Upper lobe of left lung (tissue), 6 donors: ENCODE measurements around the gene SLX4IP. TPM values are rescaled to one million over a fixed set of nuclear protein-coding genes. Genes with fewer than 3 reads are reported as not detected.
A peak's percentile ranks its signal among the peaks of the same experiment; 100 is the strongest.

Experiments used
- ATAC-seq, 2 donors: fragments of 200-7000 bp; cut with Tn5 transposase; one replicate each; pipeline ENCODE4 v1.9.1; 2022; ENCODE audit warnings: mild to moderate bottlenecking in 2 of 2, moderate library complexity in 2 of 2; ENCODE audit not compliant: low FRiP score in 2 of 2
- DNase-seq, 2 donors: peaks; one replicate each; pipeline ENCODE4 v3.0.0-alpha.2; 2019 to 2020
- H3K27ac ChIP-seq, 4 donors: fragments of 200-600 bp; sonication (generic); one replicate each; pipeline ENCODE4 v1.5.1; 2016 to 2019
- H3K27me3 ChIP-seq, 4 donors: fragments of 200-600 bp; sonication (generic); one replicate each; pipeline ENCODE4 v1.5.1; 2017 to 2019
- H3K36me3 ChIP-seq, 4 donors: fragments of 200-600 bp; sonication (generic); one replicate each; pipeline ENCODE4 v1.5.1; 2016 to 2019
- H3K4me1 ChIP-seq, 4 donors: fragments of 200-600 bp; sonication (generic); one replicate each; pipeline ENCODE4 v1.5.1; 2018 to 2019
- H3K4me3 ChIP-seq, 4 donors: fragments of 200-600 bp; sonication (generic); one replicate each; pipeline ENCODE4 v1.5.1; 2017 to 2019; ENCODE audit warnings: mild to moderate bottlenecking in 2 of 4, moderate library complexity in 1 of 4
- H3K9me3 ChIP-seq, 4 donors: fragments of 200-600 bp; sonication (generic); one replicate each; pipeline ENCODE4 v1.5.1; 2018 to 2019
- EP300 ChIP-seq, 4 donors: sonication (generic); formaldehyde crosslinking; IDR thresholded peaks; one replicate each; pipeline ENCODE4 v1.5.1; 2017; ENCODE audit warnings: antibody characterized with exemption in 4 of 4, control low read depth in 2 of 4
- POLR2A ChIP-seq, 4 donors: fragments of 450-650 bp; IDR thresholded peaks; one replicate each; pipeline ENCODE4 v1.5.1; 2016 to 2017; ENCODE audit warnings: antibody characterized with exemption in 4 of 4, mild to moderate bottlenecking in 2 of 4
- POLR2AphosphoS5 ChIP-seq, 2 donors: sonication (generic); formaldehyde crosslinking; IDR thresholded peaks; one replicate each; pipeline ENCODE4 v1.5.1; 2017; ENCODE audit warnings: antibody characterized with exemption in 2 of 2
- WGBS, 2 donors: methylation state at CpG; one replicate each; pipeline ENCODE4 v1.1.5; 2017 to 2018; 5-methylcytosine and 5-hydroxymethylcytosine counted together
- total RNA-seq, 6 donors: library from RNA; depleted of rRNA in 4 of 6; stranded (reverse); fragments of >200 nt in 4 of 6; gene quantifications; one replicate each; pipeline versions ENCODE4 v1.1.0 to v1.2.1, GENCODE V29; 2016 to 2021
- TF ChIP-seq, protein P1 (sequence below), 6 experiments: fragments of 450-650 bp in 4 of 6; fragments of 200-600 bp in 2 of 6; sonication (generic) in 2 of 6; IDR thresholded peaks; one replicate each; pipeline ENCODE4 v1.5.1; 2016 to 2019; ENCODE audit warnings: antibody characterized with exemption in 6 of 6
- donor health status: DM: no; HTN: no; CAD: no; lungs with moderate emphysema.
- donor health status: DM: no; HTN: yes; CAD: no; lungs with severe emphysema.

Gene SLX4IP
- total RNA-seq, 6 donors from 2014 or later = 3.2 to 6.0 (median 4.5) TPM

DNA sequence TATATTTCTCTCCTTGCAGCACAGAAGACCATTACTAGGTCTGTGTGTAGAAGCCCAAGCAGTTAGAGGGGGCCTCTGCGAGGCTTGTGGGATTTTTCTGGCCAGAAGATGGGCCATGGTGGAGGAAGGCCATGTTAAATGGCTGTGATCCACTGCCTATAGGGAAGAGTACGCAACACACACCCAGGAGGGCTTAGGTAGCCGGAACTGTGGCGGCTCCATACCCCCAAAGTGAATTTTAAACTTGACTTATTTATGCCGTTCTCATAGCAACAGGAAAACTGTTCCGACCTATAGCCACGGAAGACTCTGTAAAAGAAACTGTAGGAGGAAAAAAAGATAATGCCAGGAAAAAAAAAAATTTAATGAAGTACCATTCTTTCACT, 69.5 kb downstream of the SLX4IP start:
- H3K27ac ChIP-seq = peak overlapping the region; percentile 67 to 81 (median 72)
- TF ChIP-seq, protein P1, sequence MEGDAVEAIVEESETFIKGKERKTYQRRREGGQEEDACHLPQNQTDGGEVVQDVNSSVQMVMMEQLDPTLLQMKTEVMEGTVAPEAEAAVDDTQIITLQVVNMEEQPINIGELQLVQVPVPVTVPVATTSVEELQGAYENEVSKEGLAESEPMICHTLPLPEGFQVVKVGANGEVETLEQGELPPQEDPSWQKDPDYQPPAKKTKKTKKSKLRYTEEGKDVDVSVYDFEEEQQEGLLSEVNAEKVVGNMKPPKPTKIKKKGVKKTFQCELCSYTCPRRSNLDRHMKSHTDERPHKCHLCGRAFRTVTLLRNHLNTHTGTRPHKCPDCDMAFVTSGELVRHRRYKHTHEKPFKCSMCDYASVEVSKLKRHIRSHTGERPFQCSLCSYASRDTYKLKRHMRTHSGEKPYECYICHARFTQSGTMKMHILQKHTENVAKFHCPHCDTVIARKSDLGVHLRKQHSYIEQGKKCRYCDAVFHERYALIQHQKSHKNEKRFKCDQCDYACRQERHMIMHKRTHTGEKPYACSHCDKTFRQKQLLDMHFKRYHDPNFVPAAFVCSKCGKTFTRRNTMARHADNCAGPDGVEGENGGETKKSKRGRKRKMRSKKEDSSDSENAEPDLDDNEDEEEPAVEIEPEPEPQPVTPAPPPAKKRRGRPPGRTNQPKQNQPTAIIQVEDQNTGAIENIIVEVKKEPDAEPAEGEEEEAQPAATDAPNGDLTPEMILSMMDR (IDR thresholded peaks at IDR 0.05) = no peak
- H3K4me3 ChIP-seq = no peak overlapping the region
- H3K36me3 ChIP-seq = no peaks in the 10 kb centered on the region
- ATAC-seq (no peak), DNase-seq (no peak)
- H3K27me3 ChIP-seq = no peaks in the 10 kb centered on the region
- peaks cover 28 to 61% (median 41%) of the 10 kb centered on the region in 4 donors for H3K4me1 ChIP-seq
- H3K9me3 ChIP-seq = no peaks in the 10 kb centered on the region
- WGBS, 2 donors = 73 to 78% methylated on average over 7 of the region's 7 CpGs

DNA sequence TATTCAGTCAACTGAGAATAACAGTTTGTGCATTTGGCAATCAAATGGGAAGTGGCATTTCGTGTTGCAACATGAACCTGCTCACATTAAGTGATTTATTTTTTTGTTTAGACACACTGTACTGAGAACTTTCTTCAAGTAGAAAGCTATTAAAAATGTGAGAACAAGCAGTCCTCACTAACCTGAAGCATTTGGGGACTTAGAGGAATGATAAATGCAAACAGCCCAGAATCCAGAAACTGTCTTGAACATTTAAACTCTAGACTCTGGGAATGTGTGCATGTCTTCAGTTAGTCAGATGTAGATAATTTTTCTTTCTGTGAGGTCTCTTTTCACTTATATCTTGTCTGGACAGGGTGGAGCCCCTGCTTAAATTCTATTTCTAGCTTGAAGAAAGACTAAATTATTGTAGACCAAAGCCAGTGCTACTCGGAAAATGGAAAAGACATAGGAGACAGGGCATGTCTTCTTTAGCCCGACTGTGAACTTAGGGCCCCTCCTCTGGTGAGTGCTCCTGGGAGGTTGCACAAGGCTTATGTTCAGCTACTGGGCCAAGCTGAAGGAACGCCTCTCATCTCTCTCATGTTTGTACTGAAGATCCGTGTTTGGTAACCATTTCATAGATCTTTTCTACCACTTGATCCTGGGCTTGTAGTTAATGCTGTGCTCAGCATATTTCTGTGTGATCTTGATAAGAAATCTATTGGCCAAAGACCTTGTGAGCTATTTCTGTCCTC, 70.1 kb downstream of the SLX4IP start:
- 35 to 36% methylated on average over 5 of the region's 5 CpGs for WGBS, 2 donors

DNA sequence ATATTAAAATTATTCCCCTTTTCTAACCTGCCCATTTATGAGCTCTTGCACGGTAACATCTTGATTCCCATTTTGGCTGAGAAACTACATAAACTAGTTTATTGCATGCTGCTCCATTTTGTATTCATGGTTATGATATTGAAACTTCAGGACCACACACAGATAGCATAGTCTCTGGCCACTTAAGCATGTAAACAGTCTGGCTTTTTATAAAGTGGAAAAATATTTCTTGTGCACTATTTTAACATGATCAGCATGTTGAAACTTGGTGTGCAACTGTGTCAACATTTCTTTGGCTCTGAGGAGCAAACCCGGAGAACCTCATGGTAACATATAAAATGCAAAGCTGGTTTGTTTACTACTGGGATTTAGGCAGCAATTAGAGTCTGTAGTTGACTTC, 70.7 kb downstream of the SLX4IP start:
- ATAC-seq (no peak), DNase-seq (no peak)
- WGBS, 2 donors = 55 to 69% methylated on average over 2 of the region's 2 CpGs
- TF ChIP-seq, protein P1 (IDR thresholded peaks at IDR 0.05) = no peak
- no peak for TF ChIP-seq POLR2AphosphoS5 (IDR thresholded peaks at IDR 0.05)
- no peak for TF ChIP-seq EP300 (IDR thresholded peaks at IDR 0.05)
- TF ChIP-seq POLR2A (IDR thresholded peaks at IDR 0.05) = no peak
- Histone ChIP-seq H3K27me3 (no peaks in the 10 kb centered on the region), H3K4me1 (peaks cover 30 to 60% (median 41%) of the 10 kb centered on the region in 4 donors), H3K36me3 (no peaks in the 10 kb centered on the region), H3K9me3 (no peaks in the 10 kb centered on the region), H3K4me3 (no peak overlapping the region), H3K27ac (peak overlapping the region in 3 of 4 donors; percentile 67 to 81 (median 69))

More for the DNA sequence above, 70.1 kb downstream of the SLX4IP start:
- Histone ChIP-seq H3K27ac (peak overlapping the region; percentile 67 to 81 (median 72)), H3K27me3 (no peaks in the 10 kb centered on the region), H3K9me3 (no peaks in the 10 kb centered on the region), H3K4me3 (no peak overlapping the region), H3K4me1 (peaks cover 28 to 61% (median 41%) of the 10 kb centered on the region in 4 donors), H3K36me3 (no peaks in the 10 kb centered on the region)
- peak in 1 of 2 donors; percentile 68 for DNase-seq
- ATAC-seq = peak; percentile 38 to 83
- TF ChIP-seq EP300 (IDR thresholded peaks at IDR 0.05) = peak in 1 of 4 donors; percentile 21
- TF ChIP-seq, protein P1 (IDR thresholded peaks at IDR 0.05) = no peak
- peak in 1 of 2 donors; percentile 42 for TF ChIP-seq POLR2AphosphoS5 (IDR thresholded peaks at IDR 0.05)

DNA sequence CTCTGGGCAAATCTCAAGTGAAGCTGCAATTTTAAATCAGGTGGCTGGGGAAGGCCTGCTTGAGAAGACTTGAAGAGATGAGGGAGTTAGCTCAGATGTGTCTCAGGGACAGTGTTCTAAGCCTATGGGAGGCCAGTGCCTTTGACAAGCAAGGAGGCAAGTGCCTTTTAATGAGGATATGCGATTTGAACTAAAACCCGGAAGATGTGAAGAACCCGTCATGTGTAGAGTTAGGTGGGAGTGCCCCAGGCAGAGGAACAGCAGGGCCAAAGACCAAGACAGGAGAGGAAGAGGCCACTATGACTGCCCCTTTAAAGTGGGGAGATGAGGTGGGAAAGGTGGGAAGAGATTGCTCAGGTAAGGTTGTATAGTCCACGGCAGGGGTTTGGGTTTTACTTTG, 71.9 kb downstream of the SLX4IP start:
- H3K9me3 ChIP-seq = no peaks in the 10 kb centered on the region
- H3K27ac ChIP-seq = peak overlapping the region in 1 of 4 donors; percentile 3
- H3K27me3 ChIP-seq = no peaks in the 10 kb centered on the region
- peaks cover 41 to 64% (median 48%) of the 10 kb centered on the region in 4 donors for H3K4me1 ChIP-seq
- ATAC-seq = no peak
- H3K36me3 ChIP-seq = no peaks in the 10 kb centered on the region
- 89 to 91% methylated on average over 4 of the region's 4 CpGs for WGBS, 2 donors
- no peak for DNase-seq
- H3K4me3 ChIP-seq = no peak overlapping the region
- TF ChIP-seq POLR2AphosphoS5 (IDR thresholded peaks at IDR 0.05) (no peak), POLR2A (IDR thresholded peaks at IDR 0.05) (no peak)

DNA sequence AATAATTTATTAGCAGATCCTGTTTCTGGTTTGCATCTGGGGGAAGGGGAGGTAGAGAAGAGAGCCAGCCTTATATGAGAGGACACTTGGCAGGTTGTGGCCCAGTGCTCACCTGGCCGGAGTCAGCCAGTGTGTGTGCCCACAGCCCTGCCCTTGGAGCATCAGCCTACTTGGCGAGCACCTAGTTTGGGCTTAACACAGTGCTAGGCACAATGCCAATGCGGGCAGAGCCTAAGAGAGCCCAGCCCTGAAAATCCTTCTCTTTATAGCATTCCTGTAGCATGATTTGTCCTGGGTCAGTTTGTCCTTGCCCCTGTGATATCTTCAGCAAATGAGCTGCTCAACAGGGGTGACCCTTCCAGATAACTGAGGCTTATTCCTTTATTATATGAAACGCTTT, 73.0 kb downstream of the SLX4IP start:
- no peaks in the 10 kb centered on the region for H3K36me3 ChIP-seq
- TF ChIP-seq, protein P1 (IDR thresholded peaks at IDR 0.05) = no peak
- TF ChIP-seq EP300 (IDR thresholded peaks at IDR 0.05) (no peak), POLR2A (IDR thresholded peaks at IDR 0.05) (no peak), POLR2AphosphoS5 (IDR thresholded peaks at IDR 0.05) (no peak)
- H3K27ac ChIP-seq = peak overlapping the region in 1 of 4 donors; percentile 65
- no peak for ATAC-seq
- peaks cover 43 to 58% (median 49%) of the 10 kb centered on the region in 4 donors for H3K4me1 ChIP-seq
- 80 to 97% methylated on average over 2 to 4 of the region's 4 CpGs for WGBS, 2 donors
- no peaks in the 10 kb centered on the region for H3K27me3 ChIP-seq
- peak in 1 of 2 donors; percentile 13 for DNase-seq
- no peaks in the 10 kb centered on the region for H3K9me3 ChIP-seq
- H3K4me3 ChIP-seq = no peak overlapping the region
